Liver (tissue), 9 donors: ENCODE data around the gene UGGT2. TPM values are rescaled to one million over a fixed set of nuclear protein-coding genes. Genes with fewer than 3 reads are reported as not detected.

Experiments
- DNase-seq: peaks from one replicate; pipeline ENCODE4 v3.0.0-alpha.2; 2017; ENCODE audit warnings: low spot score
- H3K27ac ChIP-seq, 2 donors: one replicate each; pipeline ENCODE4 v1.7.0; 2013; ENCODE audit warnings: inconsistent platforms in 2 of 2, low read length in 2 of 2, control low read depth in 1 of 2, low read depth in 1 of 2, mild to moderate bottlenecking in 1 of 2
- H3K27me3 ChIP-seq, 4 donors: one replicate each; pipeline versions ENCODE4 v1.6.1 to v1.7.0; 2013; ENCODE audit warnings: low read length in 3 of 4, inconsistent platforms in 1 of 4, mild to moderate bottlenecking in 1 of 4, moderate library complexity in 1 of 4; ENCODE audit not compliant: control insufficient read depth in 4 of 4, insufficient read depth in 4 of 4
- H3K36me3 ChIP-seq, 4 donors: one replicate each; pipeline versions ENCODE4 v1.6.1 to v1.7.0; 2013; ENCODE audit warnings: low read length in 3 of 4, mild to moderate bottlenecking in 3 of 4, low read depth in 1 of 4, moderate library complexity in 1 of 4; ENCODE audit not compliant: control insufficient read depth in 4 of 4, insufficient read depth in 3 of 4
- H3K4me1 ChIP-seq, 4 donors: one replicate each; pipeline versions ENCODE4 v1.6.1 to v1.7.0; 2013; ENCODE audit warnings: low read length in 3 of 4, mild to moderate bottlenecking in 3 of 4, moderate library complexity in 1 of 4; ENCODE audit not compliant: control insufficient read depth in 4 of 4, insufficient read depth in 4 of 4
- H3K4me3 ChIP-seq, 3 donors: one replicate each; pipeline versions ENCODE4 v1.6.1 to v1.7.0; 2013; ENCODE audit warnings: low read length in 3 of 3, control low read depth in 1 of 3, low read depth in 1 of 3, mild to moderate bottlenecking in 1 of 3
- H3K9ac ChIP-seq, 2 donors: one replicate each; pipeline ENCODE4 v1.7.0; 2013; ENCODE audit warnings: low read length in 2 of 2, mild to moderate bottlenecking in 2 of 2, moderate library complexity in 2 of 2, control low read depth in 1 of 2, low read depth in 1 of 2
- H3K9me3 ChIP-seq, 4 donors: one replicate each; pipeline versions ENCODE4 v1.6.1 to v1.7.0; 2013; ENCODE audit warnings: low read length in 3 of 4; ENCODE audit not compliant: control insufficient read depth in 4 of 4
- ATF3 ChIP-seq: IDR thresholded peaks from 2 replicates; pipeline ENCODE4 v1.6.1; 2016; ENCODE audit warnings: antibody characterized with exemption
- CTCF ChIP-seq: fragments of 150-350 bp; IDR thresholded peaks from 2 replicates; pipeline ENCODE4 v1.5.1; 2017; ENCODE audit warnings: improper control_type of control experiment, low read depth, low read length; ENCODE audit not compliant: missing input control
- EGR1 ChIP-seq, 2 donors: IDR thresholded peaks; 2 replicates each; pipeline ENCODE4 v1.6.1; 2016 to 2018; ENCODE audit warnings: antibody characterized with exemption in 2 of 2, low read depth in 2 of 2
- FOXA1 ChIP-seq: IDR thresholded peaks from 2 replicates; pipeline ENCODE4 v1.6.1; 2016; ENCODE audit warnings: antibody characterized with exemption
- FOXA2 ChIP-seq: IDR thresholded peaks from 2 replicates; pipeline ENCODE4 v1.6.1; 2016; ENCODE audit warnings: antibody characterized with exemption
- GABPA ChIP-seq, 2 donors: IDR thresholded peaks in 1 of 2; conservative IDR thresholded peaks in 1 of 2; 2 replicates each; pipeline ENCODE4 v1.6.1; 2016; ENCODE audit warnings: antibody characterized with exemption in 2 of 2, mild to moderate bottlenecking in 1 of 2, moderate library complexity in 1 of 2
- HNF4A ChIP-seq, 2 donors: conservative IDR thresholded peaks; 2 replicates each; pipeline ENCODE4 v1.6.1; 2016; ENCODE audit warnings: antibody characterized with exemption in 2 of 2, mild to moderate bottlenecking in 2 of 2
- HNF4G ChIP-seq: IDR thresholded peaks from 2 replicates; pipeline ENCODE4 v1.6.1; 2016; ENCODE audit warnings: antibody characterized with exemption
- JUND ChIP-seq, 2 donors: IDR thresholded peaks; 2 replicates each; pipeline ENCODE4 v1.6.1; 2016; ENCODE audit warnings: antibody characterized with exemption in 2 of 2
- MAX ChIP-seq: IDR thresholded peaks from 2 replicates; pipeline ENCODE4 v1.6.1; 2016; ENCODE audit warnings: antibody characterized with exemption
- NR2F2 ChIP-seq: IDR thresholded peaks from 2 replicates; pipeline ENCODE4 v1.6.1; 2016; ENCODE audit warnings: antibody characterized with exemption
- RAD21 ChIP-seq, 2 donors: IDR thresholded peaks; 2 replicates each; pipeline ENCODE4 v1.6.1; 2016; ENCODE audit warnings: antibody characterized with exemption in 2 of 2, mild to moderate bottlenecking in 2 of 2
- REST ChIP-seq: IDR thresholded peaks from 2 replicates; pipeline ENCODE4 v1.6.1; 2016; ENCODE audit warnings: antibody characterized with exemption, mild to moderate bottlenecking
- RXRA ChIP-seq, 2 donors: IDR thresholded peaks; 2 replicates each; pipeline ENCODE4 v1.6.1; 2017 to 2018; ENCODE audit warnings: antibody characterized with exemption in 2 of 2, mild to moderate bottlenecking in 1 of 2
- SP1 ChIP-seq: IDR thresholded peaks from 2 replicates; pipeline ENCODE4 v1.6.1; 2018; ENCODE audit warnings: antibody characterized with exemption, mild to moderate bottlenecking
- TAF1 ChIP-seq: conservative IDR thresholded peaks from 2 replicates; pipeline ENCODE4 v1.6.1; 2016; ENCODE audit warnings: antibody characterized with exemption, mild to moderate bottlenecking
- YY1 ChIP-seq: IDR thresholded peaks from 2 replicates; pipeline ENCODE4 v1.6.1; 2016; ENCODE audit warnings: antibody characterized with exemption, mild to moderate bottlenecking
- ZBTB33 ChIP-seq: IDR thresholded peaks from 2 replicates; pipeline ENCODE4 v1.6.1; 2016; ENCODE audit warnings: antibody characterized with exemption
- WGBS: extraction: QIAGEN DNeasy Blood & Tissue Kit; methylation state at CpG from one replicate; pipeline ENCODE4 v1.1.7; 2013; 5-methylcytosine and 5-hydroxymethylcytosine counted together
- polyA plus RNA-seq, 2 donors: library from polyadenylated mRNA; stranded (reverse) in 1 of 2; unstranded in 1 of 2; fragments of 200-250 nt in 1 of 2; fragments of >200 nt in 1 of 2; fragmentation: Nextera tagmentation in 1 of 2; extraction: Ambion mirVana in 1 of 2; gene quantifications; one replicate each; pipeline versions ENCODE4 v1.2.1 to v1.2.3, GENCODE V29; 2013 to 2015
- total RNA-seq, 2 donors: library from RNA; depleted of rRNA; stranded (reverse); fragments of >200 nt; gene quantifications; one replicate each; pipeline ENCODE4 v1.2.3, GENCODE V29; 2014
- donor health status: healthy.
- donor health status: healthy.
- donor health status: healthy.
- donor health status: healthy.
- donor health status: healthy.

UGGT2 gene
- total and polyA plus RNA-seq, 4 donors, result 5.6 to 23.0 (median 13.2) TPM

GRCh38 chr13:95870421-95870820 lies 182.8 kb downstream of the UGGT2 start:
- no peak overlapping the region for H3K27ac ChIP-seq
- H3K9me3 ChIP-seq, result no peaks in the 10 kb centered on the region
- 96% methylated on average over 4 of the region's 4 CpGs for WGBS
- H3K4me1 ChIP-seq, result no peaks in the 10 kb centered on the region
- peaks cover 0 to 3% (median 0%) of the 10 kb centered on the region in 4 donors for H3K36me3 ChIP-seq
- TF ChIP-seq EGR1 (IDR thresholded peaks at IDR 0.05; ENCODE audit: low read depth in 2 of 2) (no peak), RXRA (IDR thresholded peaks at IDR 0.05) (no peak), CTCF (no peak), SP1 (no peak), FOXA1 (no peak), FOXA2 (no peak), HNF4A (conservative IDR thresholded peaks at IDR 0.05) (no peak), REST (no peak), YY1 (no peak), GABPA (IDR thresholded peaks at IDR 0.05 in 1 of 2, conservative IDR thresholded peaks at IDR 0.05 in 1 of 2) (no peak), JUND (IDR thresholded peaks at IDR 0.05) (no peak), ZBTB33 (no peak), HNF4G (no peak), ATF3 (no peak), RAD21 (IDR thresholded peaks at IDR 0.05) (no peak), TAF1 (no peak), MAX (no peak), NR2F2 (no peak)
- no peak overlapping the region for H3K4me3 ChIP-seq
- H3K9ac ChIP-seq, result no peak overlapping the region
- H3K27me3 ChIP-seq, result no peaks in the 10 kb centered on the region
- no peak for DNase-seq
